Breast epithelium (tissue), 3 donors: ENCODE measurements around the gene CSNK2A1.

Experiments used
- CTCF ChIP-seq, 3 donors: fragments of 450-650 bp; IDR thresholded peaks; one replicate each; pipeline ENCODE4 v1.5.1; 2016 to 2017; ENCODE audit warnings: antibody characterized with exemption in 3 of 3, mild to moderate bottlenecking in 3 of 3, moderate library complexity in 3 of 3
- POLR2A ChIP-seq: fragments of 450-650 bp; IDR thresholded peaks from one replicate; pipeline ENCODE4 v1.6.1; 2016; ENCODE audit warnings: antibody characterized with exemption, mild to moderate bottlenecking, moderate library complexity
- POLR2AphosphoS5 ChIP-seq, 3 donors: sonication (generic); formaldehyde crosslinking; IDR thresholded peaks; one replicate each; pipeline ENCODE4 v1.6.1; 2017; ENCODE audit warnings: antibody characterized with exemption in 3 of 3

- TF ChIP-seq POLR2A = no peak
- no peak for TF ChIP-seq CTCF (IDR thresholded peaks at IDR 0.05)
- TF ChIP-seq POLR2AphosphoS5 (IDR thresholded peaks at IDR 0.05) = no peak
Measured at GRCh38 chr20:575230-575629, 31.6 kb upstream of the CSNK2A1 start.
